Astrocyte of the spinal cord (primary cell): ENCODE data around the gene C1orf226.

Experiments used
- DNase-seq: peaks from one replicate; pipeline ENCODE4 v3.0.0; 2011; ENCODE audit warnings: low read depth, low spot score
- H3K4me3 ChIP-seq: 2 replicates; pipeline ENCODE4 v1.5.1; 2011; ENCODE audit warnings: low read depth, mild to moderate bottlenecking, low read length, moderate library complexity
- in situ Hi-C: cut with HindIII; loops from 2 replicates; pipeline ENCODE4 v1.10.0; 2017; ENCODE audit warnings: low sequenced_read_pairs
- TF ChIP-seq, protein P1 (sequence below): IDR thresholded peaks from 2 replicates; pipeline ENCODE4 v1.5.1; 2012; ENCODE audit warnings: low read depth, mild to moderate bottlenecking, low read length, inconsistent platforms

The C1orf226 gene

DNA sequence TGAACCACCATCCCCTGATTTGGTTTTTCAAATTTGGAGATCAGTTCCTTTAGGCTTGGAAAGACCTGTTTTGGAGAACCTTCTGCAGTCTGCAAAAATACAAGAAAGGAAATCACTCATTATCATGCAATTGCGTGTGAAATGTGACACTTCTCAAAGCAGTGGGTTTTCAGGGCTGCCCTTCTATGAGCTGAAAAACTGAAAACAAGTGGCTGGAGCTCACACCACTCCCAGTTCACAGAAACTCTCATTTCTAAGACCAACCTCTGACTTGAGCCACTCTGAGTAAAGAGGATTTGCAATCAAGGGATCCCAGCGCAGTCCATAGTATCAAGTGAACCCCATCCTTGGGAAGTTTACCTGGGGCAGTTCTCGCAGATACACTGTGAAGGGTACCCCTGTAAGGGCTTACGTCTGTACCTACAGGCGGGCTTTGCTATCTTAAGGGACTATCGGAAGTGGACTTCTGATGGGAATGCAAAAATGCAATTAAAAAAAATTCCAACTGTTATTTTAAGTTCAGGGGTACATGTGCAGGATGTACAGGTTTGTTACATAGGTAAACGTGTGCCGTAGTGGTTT, 17.6 kb downstream of the C1orf226 start:
- DNase-seq: no peak
- in situ Hi-C loops: no loop called here
- no peak overlapping the region for H3K4me3 ChIP-seq
- TF ChIP-seq, protein P1, sequence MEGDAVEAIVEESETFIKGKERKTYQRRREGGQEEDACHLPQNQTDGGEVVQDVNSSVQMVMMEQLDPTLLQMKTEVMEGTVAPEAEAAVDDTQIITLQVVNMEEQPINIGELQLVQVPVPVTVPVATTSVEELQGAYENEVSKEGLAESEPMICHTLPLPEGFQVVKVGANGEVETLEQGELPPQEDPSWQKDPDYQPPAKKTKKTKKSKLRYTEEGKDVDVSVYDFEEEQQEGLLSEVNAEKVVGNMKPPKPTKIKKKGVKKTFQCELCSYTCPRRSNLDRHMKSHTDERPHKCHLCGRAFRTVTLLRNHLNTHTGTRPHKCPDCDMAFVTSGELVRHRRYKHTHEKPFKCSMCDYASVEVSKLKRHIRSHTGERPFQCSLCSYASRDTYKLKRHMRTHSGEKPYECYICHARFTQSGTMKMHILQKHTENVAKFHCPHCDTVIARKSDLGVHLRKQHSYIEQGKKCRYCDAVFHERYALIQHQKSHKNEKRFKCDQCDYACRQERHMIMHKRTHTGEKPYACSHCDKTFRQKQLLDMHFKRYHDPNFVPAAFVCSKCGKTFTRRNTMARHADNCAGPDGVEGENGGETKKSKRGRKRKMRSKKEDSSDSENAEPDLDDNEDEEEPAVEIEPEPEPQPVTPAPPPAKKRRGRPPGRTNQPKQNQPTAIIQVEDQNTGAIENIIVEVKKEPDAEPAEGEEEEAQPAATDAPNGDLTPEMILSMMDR: no peak

DNA sequence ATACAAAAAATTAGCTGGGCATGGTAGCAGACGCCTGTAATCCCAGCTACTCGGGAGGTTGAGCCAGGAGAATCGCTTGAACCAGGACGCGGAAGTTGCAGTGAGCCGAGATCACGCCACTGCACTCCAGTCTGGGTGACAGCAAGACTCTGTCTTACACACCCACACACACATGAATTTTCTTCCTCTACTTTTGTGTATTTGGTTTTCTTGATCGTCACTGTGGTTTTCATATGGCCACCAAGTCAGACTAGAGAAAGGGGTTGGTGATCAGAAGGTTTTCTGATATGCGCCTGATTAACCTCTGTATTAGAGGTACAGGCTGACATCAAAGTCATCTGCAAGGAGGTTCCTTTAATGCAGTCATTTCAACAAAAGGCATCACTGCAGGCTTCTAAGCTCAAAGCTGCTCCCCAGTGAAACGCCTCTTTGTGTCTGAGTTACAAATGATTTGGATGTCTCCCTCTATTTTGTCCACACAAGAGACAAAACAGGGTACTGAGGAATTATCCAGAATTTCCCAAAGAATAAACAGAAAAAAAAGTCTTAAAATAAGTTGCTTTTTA, 19.3 kb downstream of the C1orf226 start:
- TF ChIP-seq, protein P1: no peak
- in situ Hi-C loops: no loop called here

DNA sequence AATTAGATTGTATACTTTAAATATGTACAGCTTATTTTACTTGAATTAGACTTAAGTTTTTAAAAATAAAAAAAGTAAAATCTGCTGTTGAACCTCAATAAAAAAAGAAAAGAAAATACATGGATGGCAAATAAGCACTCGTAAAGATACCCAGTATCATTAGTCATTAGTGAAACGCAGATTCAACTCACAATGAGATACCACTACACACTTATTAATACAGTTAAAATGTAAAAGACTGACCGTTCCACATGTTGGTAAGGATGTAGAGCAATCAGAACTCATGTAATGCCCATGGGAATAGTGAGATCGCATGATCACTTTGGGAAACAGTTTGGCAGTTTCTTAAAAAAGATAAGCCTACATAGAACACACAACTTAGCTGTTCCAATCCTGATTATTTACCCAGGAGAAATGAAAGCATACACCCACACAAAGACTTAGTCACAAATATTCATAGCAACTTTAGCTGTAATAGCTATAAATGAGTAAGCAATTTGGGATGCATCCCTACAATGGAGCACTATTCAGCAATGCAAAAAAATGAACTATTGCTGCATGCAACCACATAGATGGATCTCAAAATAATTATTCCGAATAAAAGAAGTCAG, 23.1 kb downstream of the C1orf226 start:
- in situ Hi-C loops: no loop called here

More for the DNA sequence above, 19.3 kb downstream of the C1orf226 start:
- no peak overlapping the region for H3K4me3 ChIP-seq
- no peak for DNase-seq

DNA sequence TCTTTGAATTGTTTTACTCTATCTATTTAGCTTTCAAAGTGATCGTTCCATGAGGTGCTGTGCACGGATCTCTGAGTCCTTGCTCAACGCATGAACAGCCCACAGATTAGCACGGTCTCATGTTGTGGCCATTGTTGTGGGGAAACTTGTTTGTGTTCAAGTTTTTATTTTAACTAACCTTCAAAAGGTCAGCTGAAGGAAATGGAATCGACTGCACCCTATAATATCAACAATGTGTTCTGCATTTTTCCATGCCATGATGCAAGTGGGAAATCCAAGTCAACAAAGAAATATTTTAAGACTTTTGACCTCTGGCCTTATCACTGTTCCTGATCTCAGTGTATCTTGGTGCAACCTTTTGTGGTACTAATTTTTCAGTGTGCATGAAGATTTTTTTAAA, 24.3 kb downstream of the C1orf226 start:
- no peak overlapping the region for H3K4me3 ChIP-seq
- no peak for DNase-seq
- in situ Hi-C loops: no loop called here
- TF ChIP-seq, protein P1: no peak

More for the DNA sequence above, 23.1 kb downstream of the C1orf226 start:
- H3K4me3 ChIP-seq: no peak overlapping the region
- DNase-seq: peak; percentile 54
- TF ChIP-seq, protein P1: no peak

DNA sequence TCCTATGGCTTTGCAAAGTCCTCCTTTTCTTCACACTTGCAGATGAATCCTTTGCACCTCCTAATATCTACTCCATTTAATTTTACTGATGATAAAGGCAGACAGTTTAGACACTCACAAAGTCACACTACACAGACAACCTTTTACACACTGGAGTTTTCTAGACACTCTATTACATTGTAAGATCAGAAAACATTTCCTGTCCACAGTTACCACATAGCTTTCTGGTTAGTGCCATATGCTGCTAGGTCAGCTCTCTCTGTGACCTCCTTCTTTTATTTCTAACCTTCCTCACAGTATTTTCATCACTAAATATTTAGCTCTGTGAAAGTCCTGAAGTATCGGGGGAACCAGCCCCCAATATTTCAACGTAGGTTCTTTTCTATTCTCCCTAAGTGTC, 25.3 kb downstream of the C1orf226 start:
- DNase-seq: no peak
- TF ChIP-seq, protein P1: no peak
- in situ Hi-C loops: no loop called here
- H3K4me3 ChIP-seq: no peak overlapping the region

DNA sequence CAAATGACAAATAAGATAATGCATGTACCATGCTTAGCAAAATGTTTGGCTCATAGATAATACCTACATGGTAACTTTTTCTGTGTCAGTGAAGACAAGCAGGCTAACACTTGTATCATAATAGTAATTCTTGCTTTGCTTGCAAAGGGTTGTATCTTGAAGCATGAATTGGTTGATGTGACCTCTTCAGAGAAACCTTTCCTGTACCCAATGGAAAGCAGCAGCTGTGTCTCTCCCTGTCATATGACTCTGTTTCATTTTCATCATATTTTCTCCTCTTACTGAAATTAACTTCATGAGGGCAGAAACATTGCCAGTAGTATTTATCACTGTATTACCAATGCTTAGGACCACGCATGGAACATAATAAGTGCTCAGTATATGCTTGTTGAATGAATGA, 26.0 kb downstream of the C1orf226 start:
- DNase-seq: no peak
- TF ChIP-seq, protein P1: no peak
- no peak overlapping the region for H3K4me3 ChIP-seq
- in situ Hi-C loops: no loop called here
